HepG2 (cell line): ENCODE results near the gene MAP2K5. TPM values are rescaled to one million over a fixed set of nuclear protein-coding genes. Genes with fewer than 3 reads are reported as not detected.

Source experiments
- ATAC-seq: fragments of 200-7000 bp; cut with Tn5 transposase; 3 replicates; pipeline ENCODE4 v1.9.1; 2020; ENCODE audit warnings: mild to moderate bottlenecking, moderate library complexity
- BruUV-seq: library from RNA; stranded (reverse); fragments of 400-500 nt; replicated peaks from 2 replicates; lab custom pipeline; 2021; lab: Mats Ljungman, UMichigan
- CTCF ChIA-PET: fragments of 300-600 bp; formaldehyde crosslinking; extraction: SDS; loops from one replicate; lab custom pipeline; 2021; ENCODE audit warnings: low total read pairs, inconsistent platforms, low intra/inter-chr PET ratio; lab: Yijun Ruan, JAX
- POLR2A ChIA-PET: fragments of 350-600 bp; sonication (Branson Sonifier 250); formaldehyde crosslinking; loops from one replicate; lab custom pipeline; 2020; ENCODE audit warnings: antibody characterized with exemption, inconsistent platforms; lab: Yijun Ruan, JAX
- DNase-seq: peaks from one replicate; pipeline ENCODE4 v3.0.0-alpha.2; 2015; ENCODE audit warnings: low spot score
- FAIRE-seq: peaks from 3 replicates; lab custom pipeline; 2011; peaks lifted over from hg19 to GRCh38; lab: Jason Lieb, UNC
- H2AFZ ChIP-seq: one replicate; pipeline ENCODE4 v1.6.1; 2011; ENCODE audit warnings: low read length, inconsistent platforms
- H3K27ac ChIP-seq: fragments of 300-600 bp; 3 replicates; pipeline ENCODE4 v1.8.0; 2011; ENCODE audit warnings: mixed run types, mild to moderate bottlenecking, mixed read lengths, low read length, inconsistent platforms; ENCODE audit not compliant: insufficient read depth; ENCODE audit errors: extremely low read length
- H3K27me3 ChIP-seq, 2 experiments: fragments of 200-600 bp in 1 of 2; 2 replicates in 1 of 2; 3 replicates in 1 of 2; pipeline versions ENCODE4 v1.6.0 to v1.8.0; 2011; ENCODE audit warnings: low read length in 2 of 2, mild to moderate bottlenecking in 2 of 2, moderate library complexity in 2 of 2, inconsistent platforms in 1 of 2; ENCODE audit not compliant: insufficient read depth in 2 of 2, control insufficient read depth in 1 of 2
- H3K36me3 ChIP-seq, 2 experiments: fragments of 200-600 bp in 1 of 2; replicated peaks in 1 of 2; 2 replicates in 1 of 2; 3 replicates in 1 of 2; pipeline versions ENCODE4 v1.5.1 to v1.8.0; 2011; ENCODE audit warnings: low read length in 2 of 2, inconsistent platforms in 1 of 2; ENCODE audit not compliant: insufficient read depth in 2 of 2, control insufficient read depth in 1 of 2
- H3K4me1 ChIP-seq: 2 replicates; pipeline ENCODE4 v1.5.1; 2012; ENCODE audit warnings: low read length, inconsistent platforms; ENCODE audit not compliant: insufficient read depth
- H3K4me2 ChIP-seq: 2 replicates; pipeline ENCODE4 v1.6.0; 2011; ENCODE audit warnings: low read depth, low read length, inconsistent platforms
- H3K4me3 ChIP-seq, 3 experiments: fragments of 200-600 bp in 1 of 3; sonication (generic), shearing (Covaris generic) in 1 of 3; replicated peaks in 1 of 3; 2 replicates each; pipeline ENCODE4 v1.5.1; 2011 to 2016; ENCODE audit warnings: low read length in 3 of 3, inconsistent platforms in 2 of 3, low read depth in 2 of 3, mild to moderate bottlenecking in 2 of 3, control low read depth in 1 of 3, mixed read lengths in 1 of 3; ENCODE audit not compliant: insufficient read depth in 1 of 3
- H3K79me2 ChIP-seq: one replicate; pipeline ENCODE4 v1.6.1; 2011; ENCODE audit warnings: low read length, inconsistent platforms; ENCODE audit not compliant: insufficient read depth
- H3K9ac ChIP-seq: 2 replicates; pipeline ENCODE4 v1.6.0; 2011; ENCODE audit warnings: mild to moderate bottlenecking, low read depth, low read length, inconsistent platforms; ENCODE audit not compliant: insufficient read depth
- H3K9me3 ChIP-seq: 2 replicates; pipeline ENCODE4 v1.5.1; 2012; ENCODE audit warnings: mild to moderate bottlenecking, low read length
- H4K20me1 ChIP-seq: 2 replicates; pipeline ENCODE4 v1.6.0; 2011; ENCODE audit warnings: inconsistent platforms, mild to moderate bottlenecking, low read length, moderate library complexity; ENCODE audit not compliant: insufficient read depth
- HNF4A ChIP-seq: sonication (generic); formaldehyde crosslinking; IDR thresholded peaks from 2 replicates; pipeline ENCODE4 v1.4.0; 2020; ENCODE audit warnings: missing genetic modification reagents
- HNF4G ChIP-seq, 2 experiments: sonication (generic) in 1 of 2; formaldehyde crosslinking in 1 of 2; IDR thresholded peaks; 2 replicates each; pipeline versions ENCODE4 v1.4.0 to v1.6.1; 2011 to 2020; ENCODE audit warnings: borderline replicate concordance in 2 of 2, low read depth in 2 of 2, mild to moderate bottlenecking in 2 of 2, low read length in 1 of 2, missing genetic modification reagents in 1 of 2, moderate library complexity in 1 of 2
- MXD4 ChIP-seq: IDR thresholded peaks from 2 replicates; pipeline ENCODE4 v1.6.1; 2016; ENCODE audit warnings: mild to moderate bottlenecking, missing biosample characterization, missing genetic modification reagents
- PLRG1 ChIP-seq: fragments of 450-650 bp; conservative IDR thresholded peaks from 2 replicates; pipeline ENCODE4 v1.6.1; 2016
- RELA ChIP-seq: sonication (generic); formaldehyde crosslinking; IDR thresholded peaks from 2 replicates; pipeline ENCODE4 v1.4.0; 2020; ENCODE audit warnings: missing genetic modification reagents
- SNAPC5 ChIP-seq: sonication (generic); formaldehyde crosslinking; IDR thresholded peaks from 2 replicates; pipeline ENCODE4 v1.8.1; 2023; ENCODE audit warnings: mild to moderate bottlenecking, missing genetic modification reagents, borderline replicate concordance
- TBX2 ChIP-seq: sonication (generic); formaldehyde crosslinking; IDR thresholded peaks from 2 replicates; pipeline ENCODE4 v1.5.0; 2020; ENCODE audit warnings: missing genetic modification reagents, mild to moderate bottlenecking, borderline replicate concordance
- ZBTB39 ChIP-seq: sonication (generic); formaldehyde crosslinking; IDR thresholded peaks from 2 replicates; pipeline ENCODE4 v1.5.0; 2020; ENCODE audit warnings: missing genetic modification reagents
- ZNF280D ChIP-seq: sonication (generic); formaldehyde crosslinking; IDR thresholded peaks from 2 replicates; pipeline ENCODE4 v1.5.1; 2020; ENCODE audit warnings: mild to moderate bottlenecking, missing genetic modification reagents
- ZNF614 ChIP-seq: IDR thresholded peaks from 2 replicates; pipeline ENCODE4 v1.6.1; 2018; ENCODE audit warnings: missing biosample characterization, missing genetic modification reagents, inconsistent platforms, borderline replicate concordance
- ZNF644 ChIP-seq: IDR thresholded peaks from 2 replicates; pipeline ENCODE4 v1.6.1; 2016; ENCODE audit warnings: low read depth
- WGBS: methylation state at CpG from one replicate; pipeline ENCODE4 v1.1.6; 2017; ENCODE audit warnings: low lambda C conversion rate; 5-methylcytosine and 5-hydroxymethylcytosine counted together
- in situ Hi-C: cut with HindIII; loops from 2 replicates; pipeline ENCODE4 v1.10.0; 2017; ENCODE audit warnings: low pct_unique_long_range_greater_than_20kb; ENCODE audit not compliant: extremely low pct_ligation_motif_present
- intact Hi-C: fragments of 100-400 bp; cut with micrococcal nuclease; formaldehyde crosslinking; loops from one replicate; pipeline ENCODE4 v1.10.0; 2022; ENCODE audit not compliant: unreplicated experiment
- polyA plus RNA-seq, 8 experiments: library from polyadenylated mRNA; depleted of rRNA in 3 of 8; stranded (reverse) in 7 of 8; unstranded in 1 of 8; fragments of >200 nt; fragmentation: Illumina TruSeq in 4 of 8; extraction: Trizol in 4 of 8; gene quantifications; 2 replicates each; pipeline versions ENCODE4 v1.2.1 to v1.2.3, GENCODE V29; 2011 to 2016; ENCODE audit warnings: low read depth in 4 of 8, missing spikeins in 1 of 8, mixed read lengths in 1 of 8; ENCODE audit not compliant: insufficient read depth in 1 of 8
- total RNA-seq, 5 experiments: library from RNA; depleted of rRNA; stranded (reverse); fragments of >200 nt; fragmentation: Illumina TruSeq; extraction: Trizol; gene quantifications; 2 replicates each; pipeline ENCODE4 v1.2.3, GENCODE V29; 2016; ENCODE audit warnings: low read depth in 1 of 5
- TF ChIP-seq, protein P1 (sequence below): sonication (generic); formaldehyde crosslinking; IDR thresholded peaks from 2 replicates; pipeline ENCODE4 v1.9.0; 2022; ENCODE audit warnings: low read depth, missing genetic modification reagents

Gene MAP2K5
- total and polyA plus RNA-seq, 2 of the 13 experiments (the other 11 are each of a cell fraction or from before 2014, with no cell fraction given) = 4.0 to 4.3 TPM

DNA sequence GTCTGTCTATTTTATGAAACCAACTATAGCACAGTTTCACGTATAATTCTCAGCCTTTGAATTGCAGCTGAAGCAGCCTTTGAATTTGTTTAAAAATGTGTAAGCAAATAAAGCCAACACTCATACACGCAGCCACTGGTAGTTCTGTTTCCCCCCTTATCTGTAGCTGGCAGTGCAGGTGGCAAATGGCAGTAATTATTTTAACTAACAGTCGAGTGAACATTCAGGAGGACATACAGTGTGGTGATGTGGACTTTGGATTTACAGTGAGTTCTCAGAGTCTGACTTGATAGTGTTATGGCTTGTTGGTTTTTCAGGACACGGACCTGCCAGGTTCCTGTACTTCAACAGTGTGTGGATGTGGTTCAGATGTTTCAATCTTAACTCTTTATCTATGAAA, 218.8 kb downstream of the MAP2K5 start:
- no peaks in the 10 kb centered on the region for H3K36me3 ChIP-seq
- intact Hi-C loops (no loop called here), in situ Hi-C loops (no loop called here)
- peaks cover 16% of the 10 kb centered on the region for H3K4me1 ChIP-seq
- ATAC-seq (peak; percentile 97), FAIRE-seq (peak; percentile 81), DNase-seq (peak; percentile 57)
- H3K27me3 ChIP-seq = no peaks in the 10 kb centered on the region
- 11% methylated on average over 4 of the region's 4 CpGs for WGBS
- no peaks in the 10 kb centered on the region for H4K20me1 ChIP-seq
- H3K4me2 ChIP-seq = peak overlapping the region; percentile 57
- H3K9me3 ChIP-seq = no peaks in the 10 kb centered on the region
- POLR2A ChIA-PET = no interaction called here
- TF ChIP-seq, protein P1, sequence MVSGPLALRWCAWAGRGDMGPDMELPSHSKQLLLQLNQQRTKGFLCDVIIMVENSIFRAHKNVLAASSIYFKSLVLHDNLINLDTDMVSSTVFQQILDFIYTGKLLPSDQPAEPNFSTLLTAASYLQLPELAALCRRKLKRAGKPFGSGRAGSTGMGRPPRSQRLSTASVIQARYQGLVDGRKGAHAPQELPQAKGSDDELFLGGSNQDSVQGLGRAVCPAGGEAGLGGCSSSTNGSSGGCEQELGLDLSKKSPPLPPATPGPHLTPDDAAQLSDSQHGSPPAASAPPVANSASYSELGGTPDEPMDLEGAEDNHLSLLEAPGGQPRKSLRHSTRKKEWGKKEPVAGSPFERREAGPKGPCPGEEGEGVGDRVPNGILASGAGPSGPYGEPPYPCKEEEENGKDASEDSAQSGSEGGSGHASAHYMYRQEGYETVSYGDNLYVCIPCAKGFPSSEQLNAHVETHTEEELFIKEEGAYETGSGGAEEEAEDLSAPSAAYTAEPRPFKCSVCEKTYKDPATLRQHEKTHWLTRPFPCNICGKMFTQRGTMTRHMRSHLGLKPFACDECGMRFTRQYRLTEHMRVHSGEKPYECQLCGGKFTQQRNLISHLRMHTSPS = 0 out of 2 replicates have a peak, but pooled peaks have one; percentile 24
- TF ChIP-seq ZBTB39 (CRISPR knock-in tag) (no peak), ZNF280D (no peak), ZNF644 (CRISPR knock-in tag) (0 out of 2 replicates have a peak, but pooled peaks have one; percentile 17), HNF4G (IDR thresholded peaks at IDR 0.05; ENCODE audit: borderline replicate concordance, low read depth, low read length) (peak; percentile 35; the same call in 1 of the 2 replicates), HNF4G (CRISPR knock-in tag; IDR thresholded peaks at IDR 0.05; ENCODE audit: borderline replicate concordance, low read depth) (no peak), PLRG1 (no peak), TBX2 (peak; percentile 60; the same call in 1 of the 2 replicates), SNAPC5 (no peak), MXD4 (CRISPR knock-in tag) (no peak), RELA (CRISPR knock-in tag) (no peak), HNF4A (CRISPR knock-in tag) (peak; percentile 78), ZNF614 (no peak)
- TF ChIP-seq, all 625 proteins: peak for 5
- Histone ChIP-seq H3K9ac (no peak overlapping the region), H3K4me3 (no peak overlapping the region), H3K79me2 (no peaks in the 10 kb centered on the region), H2AFZ (no peak overlapping the region), H3K27ac (peak overlapping the region; percentile 15)
- no TSS peak for BruUV-seq
- CTCF ChIA-PET = no interaction called here
